SH-SY5Y (cell line): ENCODE measurements around the gene BCAP31.

Experiments used
- GATA2 ChIP-seq: IDR thresholded peaks from 2 replicates; pipeline ENCODE4 v1.6.1; 2011; ENCODE audit warnings: mild to moderate bottlenecking, low read depth, low read length
- GATA3 ChIP-seq: IDR thresholded peaks from 2 replicates; pipeline ENCODE4 v1.6.1; 2011; ENCODE audit warnings: low read depth, mild to moderate bottlenecking, low read length, moderate library complexity

DNA sequence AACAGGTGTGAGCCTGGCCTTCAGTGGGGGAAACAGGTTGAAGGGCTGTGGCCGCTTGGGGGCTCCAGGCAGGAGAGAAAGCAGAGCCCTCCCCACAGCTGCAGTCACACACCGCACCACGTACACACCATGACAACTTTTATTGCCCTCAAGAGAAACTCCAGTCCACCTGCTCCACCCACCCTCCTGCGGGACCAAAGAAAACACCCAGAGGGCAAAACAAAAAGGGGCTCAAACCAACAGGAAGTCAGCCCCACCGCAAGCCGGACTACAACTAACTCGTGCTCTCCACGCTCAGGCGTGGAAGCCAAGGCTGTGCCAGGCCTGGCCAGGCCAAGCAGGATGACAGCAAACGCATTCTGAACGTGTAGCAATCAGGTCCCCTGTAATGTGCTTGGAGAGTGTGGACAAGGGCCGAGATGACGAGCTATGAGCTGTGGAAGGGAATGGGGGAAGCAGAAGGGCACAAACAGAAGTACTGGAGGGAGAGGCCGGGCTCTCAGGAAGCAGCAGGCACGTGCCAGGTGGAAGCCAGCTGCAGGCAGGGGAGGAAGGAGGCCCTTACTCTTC, 23.7 kb downstream of the BCAP31 start:
- TF ChIP-seq GATA3 (no peak), GATA2 (no peak)
